AG10803 (cell line): ENCODE results near the gene TMEM183A.
"Not testable (repeated sequence)": the region's sequence is repeated elsewhere in the genome, so short reads cannot be mapped to it uniquely, and the experiment has no call there.

ENCODE experiments used
- DNase-seq: peaks from one replicate; pipeline ENCODE4 v3.0.0; 2010; ENCODE audit warnings: low read depth
- H3K4me3 ChIP-seq: 2 replicates; pipeline ENCODE4 v1.5.1; 2011; ENCODE audit warnings: mild to moderate bottlenecking, low read length, control low read depth
- CTCF ChIP-seq: conservative IDR thresholded peaks from 2 replicates; pipeline ENCODE4 v1.5.1; 2011; ENCODE audit warnings: mild to moderate bottlenecking, low read length, control low read depth, inconsistent platforms

TMEM183A gene

GRCh38 chr1:203002951-203003350 is 4.2 kb upstream of the TMEM183A start:
- H3K4me3 ChIP-seq, result no peak overlapping the region
- TF ChIP-seq CTCF, result no peak
- no peak for DNase-seq

- not testable (repeated sequence) for H3K4me3 ChIP-seq
These were observed 1.6 kb upstream of the TMEM183A start for GRCh38 chr1:203005395-203006142.

GRCh38 chr1:203009185-203009584 is 2.0 kb downstream of the TMEM183A start:
- no peak overlapping the region for H3K4me3 ChIP-seq
- TF ChIP-seq CTCF, result no peak
- no peak for DNase-seq

More at GRCh38 chr1:203005395-203006142, 1.6 kb upstream of the TMEM183A start:
- not testable (repeated sequence) for DNase-seq

GRCh38 chr1:203011582-203011981 is 4.4 kb downstream of the TMEM183A start:
- no peak for DNase-seq
- no peak for TF ChIP-seq CTCF
- H3K4me3 ChIP-seq, result no peak overlapping the region

GRCh38 chr1:203017061-203017460 is 9.9 kb downstream of the TMEM183A start:
- TF ChIP-seq CTCF, result no peak
- no peak for DNase-seq
- no peak overlapping the region for H3K4me3 ChIP-seq

GRCh38 chr1:203017692-203018091 is 10.5 kb downstream of the TMEM183A start:
- TF ChIP-seq CTCF, result no peak
- no peak for DNase-seq
- no peak overlapping the region for H3K4me3 ChIP-seq

GRCh38 chr1:203022855-203023254 is 15.7 kb downstream of the TMEM183A start:
- not testable (repeated sequence) for DNase-seq, H3K4me3 ChIP-seq

GRCh38 chr1:203025686-203026030 is 18.5 kb downstream of the TMEM183A start:
- H3K4me3 ChIP-seq, result no peak overlapping the region
- DNase-seq, result no peak
- no peak; the same call in 1 of the 2 replicates for TF ChIP-seq CTCF
